ACC112 (cell line): ENCODE data around the gene USP6.
"Not testable (repeated sequence)": the region's sequence is repeated elsewhere in the genome, so short reads cannot be mapped to it uniquely, and the experiment has no call there.

Experiments used
- H2AFZ ChIP-seq: fragments of 200-600 bp; sonication (generic); one replicate; pipeline ENCODE4 v1.6.0; 2017; ENCODE audit warnings: antibody characterized with exemption, low read length; ENCODE audit not compliant: unreplicated experiment
- H3K27ac ChIP-seq: fragments of 200-600 bp; sonication (generic); 2 replicates; pipeline ENCODE4 v1.5.1; 2014; ENCODE audit warnings: low read depth, mild to moderate bottlenecking, antibody characterized with exemption, low read length, moderate library complexity
- H3K27me3 ChIP-seq: fragments of 200-600 bp; sonication (generic); 2 replicates; pipeline ENCODE4 v1.6.1; 2014; ENCODE audit warnings: mild to moderate bottlenecking, antibody characterized with exemption, low read length, moderate library complexity, mixed read lengths; ENCODE audit not compliant: insufficient read depth
- H3K36me3 ChIP-seq: fragments of 200-600 bp; sonication (generic); 2 replicates; pipeline ENCODE4 v1.6.1; 2016; ENCODE audit warnings: mild to moderate bottlenecking, antibody characterized with exemption, low read length, moderate library complexity, mixed read lengths; ENCODE audit not compliant: insufficient read depth
- H3K4me1 ChIP-seq: fragments of 200-600 bp; sonication (generic); one replicate; pipeline ENCODE4 v1.6.1; 2016; ENCODE audit warnings: low read length, mixed read lengths; ENCODE audit not compliant: insufficient read depth, unreplicated experiment, control insufficient read depth
- H3K4me3 ChIP-seq: fragments of 200-600 bp; sonication (generic); 2 replicates; pipeline ENCODE4 v1.5.1; 2014; ENCODE audit warnings: mild to moderate bottlenecking, low read depth, low read length
- H3K79me2 ChIP-seq: fragments of 200-600 bp; sonication (generic); one replicate; pipeline ENCODE4 v1.6.0; 2016; ENCODE audit warnings: low read length; ENCODE audit not compliant: control insufficient read depth, unreplicated experiment, insufficient read depth

USP6 gene

GRCh38 chr17:5137511-5138197, 21.8 kb downstream of the USP6 start:
- not testable (repeated sequence) for H2AFZ ChIP-seq, H3K27me3 ChIP-seq, H3K4me1 ChIP-seq, H3K27ac ChIP-seq, H3K79me2 ChIP-seq, H3K36me3 ChIP-seq, H3K4me3 ChIP-seq

- not testable (repeated sequence) for H2AFZ ChIP-seq, H3K36me3 ChIP-seq, H3K79me2 ChIP-seq, H3K4me3 ChIP-seq, H3K27ac ChIP-seq, H3K27me3 ChIP-seq, H3K4me1 ChIP-seq
These were observed 22.3 kb downstream of the USP6 start for GRCh38 chr17:5138198-5138544.

- Histone ChIP-seq H3K79me2 (no peaks in the 10 kb centered on the region), H3K36me3 (no peaks in the 10 kb centered on the region), H3K27me3 (no peaks in the 10 kb centered on the region), H2AFZ (no peak overlapping the region), H3K27ac (no peak overlapping the region), H3K4me1 (no peaks in the 10 kb centered on the region), H3K4me3 (no peak overlapping the region)
These were observed 23.0 kb downstream of the USP6 start for GRCh38 chr17:5138616-5139457.

- Histone ChIP-seq H3K27ac (no peak overlapping the region), H3K36me3 (no peaks in the 10 kb centered on the region), H3K27me3 (peaks cover 3% of the 10 kb centered on the region), H2AFZ (no peak overlapping the region), H3K4me1 (no peaks in the 10 kb centered on the region), H3K79me2 (no peaks in the 10 kb centered on the region), H3K4me3 (no peak overlapping the region)
These were observed 23.6 kb downstream of the USP6 start for GRCh38 chr17:5139458-5139732.

GRCh38 chr17:5142877-5143276, 27.0 kb downstream of the USP6 start:
- not testable (repeated sequence) for H3K27ac ChIP-seq, H3K4me1 ChIP-seq, H2AFZ ChIP-seq, H3K4me3 ChIP-seq, H3K36me3 ChIP-seq, H3K79me2 ChIP-seq
- peaks cover 26% of the 10 kb centered on the region for H3K27me3 ChIP-seq

- H3K4me3 ChIP-seq, H3K36me3 ChIP-seq, H3K4me1 ChIP-seq, H2AFZ ChIP-seq, H3K79me2 ChIP-seq, H3K27ac ChIP-seq: not testable (repeated sequence)
- H3K27me3 ChIP-seq, result peaks cover 30% of the 10 kb centered on the region
These were observed 30.3 kb downstream of the USP6 start for GRCh38 chr17:5146122-5146521.

GRCh38 chr17:5160702-5161101, 44.9 kb downstream of the USP6 start:
- not testable (repeated sequence) for H3K27ac ChIP-seq, H3K4me1 ChIP-seq, H3K79me2 ChIP-seq, H2AFZ ChIP-seq, H3K4me3 ChIP-seq, H3K36me3 ChIP-seq
- H3K27me3 ChIP-seq, result peaks cover 33% of the 10 kb centered on the region

GRCh38 chr17:5161793-5162192, 46.0 kb downstream of the USP6 start:
- H3K27ac ChIP-seq, H3K79me2 ChIP-seq, H3K36me3 ChIP-seq, H2AFZ ChIP-seq, H3K4me3 ChIP-seq, H3K4me1 ChIP-seq: not testable (repeated sequence)
- peaks cover 30% of the 10 kb centered on the region for H3K27me3 ChIP-seq

GRCh38 chr17:5164436-5164835, 48.6 kb downstream of the USP6 start:
- Histone ChIP-seq H3K27ac (no peak overlapping the region), H3K4me3 (no peak overlapping the region), H2AFZ (no peak overlapping the region), H3K27me3 (peaks cover 16% of the 10 kb centered on the region; the same call in 1 of the 2 replicates), H3K36me3 (no peaks in the 10 kb centered on the region), H3K4me1 (no peaks in the 10 kb centered on the region), H3K79me2 (no peaks in the 10 kb centered on the region)

- not testable (repeated sequence) for H3K27ac ChIP-seq, H3K36me3 ChIP-seq, H3K4me1 ChIP-seq, H3K79me2 ChIP-seq, H3K4me3 ChIP-seq
- peak overlapping the region; percentile 25 for H2AFZ ChIP-seq
- H3K27me3 ChIP-seq, result peaks cover 12% of the 10 kb centered on the region; the same call in 1 of the 2 replicates
These were observed 50.1 kb downstream of the USP6 start for GRCh38 chr17:5165791-5166564.

- not testable (repeated sequence) for H3K27me3 ChIP-seq, H2AFZ ChIP-seq, H3K27ac ChIP-seq, H3K4me1 ChIP-seq, H3K79me2 ChIP-seq, H3K4me3 ChIP-seq
- peaks cover 28% of the 10 kb centered on the region for H3K36me3 ChIP-seq
These were observed 59.2 kb downstream of the USP6 start for GRCh38 chr17:5175027-5175426.
